HG03565 (cell line): ENCODE measurements around the gene ABHD2.

Experiments
- ATAC-seq: cut with Tn5 transposase; IDR thresholded peaks from one replicate; pipeline ENCODE4 v1.9.1; 2021; ENCODE audit warnings: mild to moderate bottlenecking, moderate library complexity; ENCODE audit not compliant: unreplicated experiment

Gene ABHD2

DNA sequence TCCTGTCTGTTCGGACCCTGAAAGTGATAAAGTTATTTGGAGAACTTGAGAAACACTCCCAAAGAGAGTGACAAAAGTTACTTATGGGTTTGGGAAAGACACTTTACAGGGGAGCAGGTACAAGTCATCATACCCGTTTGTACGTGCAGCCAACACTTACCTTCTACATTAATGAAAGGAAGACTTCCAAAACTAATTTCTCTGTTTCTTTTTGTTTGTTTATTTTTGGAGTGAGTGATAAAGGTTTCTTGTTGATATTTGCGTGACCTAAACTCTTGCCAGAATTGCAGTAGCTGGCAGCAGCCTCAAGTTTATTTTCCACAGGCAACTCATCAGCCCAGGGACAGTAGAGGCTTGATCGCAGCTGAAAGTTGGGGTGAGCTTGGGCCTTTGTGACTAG lies 8.4 kb downstream of the ABHD2 start:
- ATAC-seq, result no peak

- no peak for ATAC-seq
Measured at GRCh38 chr15:89097313-89097712, 9.1 kb downstream of the ABHD2 start.

- no peak for ATAC-seq
Measured at GRCh38 chr15:89098281-89098680, 10.0 kb downstream of the ABHD2 start.

- ATAC-seq, result no peak
Measured at GRCh38 chr15:89099968-89100367, 11.7 kb downstream of the ABHD2 start.

DNA sequence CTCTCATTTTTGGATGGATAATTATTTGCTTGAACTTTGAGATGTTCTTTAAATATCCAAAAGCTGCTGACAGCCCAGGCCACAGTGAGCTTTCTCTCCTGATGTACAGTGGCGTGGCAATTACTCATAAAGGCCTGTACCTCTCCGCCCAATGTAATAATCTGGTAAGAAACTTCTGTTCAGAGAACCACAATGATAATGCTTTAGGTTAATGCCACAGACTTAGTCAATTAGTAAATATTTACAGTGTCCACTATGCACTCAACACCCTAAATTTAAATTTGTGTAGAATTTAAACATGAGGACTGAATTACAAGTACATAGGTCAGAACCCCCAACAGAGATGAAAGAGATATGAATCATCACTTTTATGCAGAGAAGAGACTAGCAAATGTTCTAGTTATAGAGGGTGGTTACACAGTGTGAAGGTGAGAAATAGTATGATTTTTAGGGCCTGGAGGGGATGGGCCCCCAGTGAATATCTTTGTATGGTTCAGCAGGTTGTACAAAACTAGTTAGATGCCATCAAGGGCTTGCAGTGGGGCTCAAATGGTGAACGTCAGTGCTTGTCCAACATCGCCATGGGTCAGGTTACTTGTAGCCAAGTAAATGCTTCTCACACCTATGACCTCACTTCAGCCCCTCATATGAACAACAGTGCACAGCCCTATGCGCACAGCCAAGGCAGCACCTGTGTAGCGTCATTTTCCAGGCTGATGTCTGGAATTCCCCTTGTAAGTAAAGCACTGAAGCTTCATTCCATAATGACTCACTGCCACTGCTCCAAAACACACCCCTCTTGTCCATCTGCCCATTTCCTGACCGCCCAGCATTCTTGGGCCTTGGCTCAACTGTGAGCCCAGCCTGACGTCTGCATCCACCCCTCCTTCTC lies 13.3 kb downstream of the ABHD2 start:
- no peak for ATAC-seq

DNA sequence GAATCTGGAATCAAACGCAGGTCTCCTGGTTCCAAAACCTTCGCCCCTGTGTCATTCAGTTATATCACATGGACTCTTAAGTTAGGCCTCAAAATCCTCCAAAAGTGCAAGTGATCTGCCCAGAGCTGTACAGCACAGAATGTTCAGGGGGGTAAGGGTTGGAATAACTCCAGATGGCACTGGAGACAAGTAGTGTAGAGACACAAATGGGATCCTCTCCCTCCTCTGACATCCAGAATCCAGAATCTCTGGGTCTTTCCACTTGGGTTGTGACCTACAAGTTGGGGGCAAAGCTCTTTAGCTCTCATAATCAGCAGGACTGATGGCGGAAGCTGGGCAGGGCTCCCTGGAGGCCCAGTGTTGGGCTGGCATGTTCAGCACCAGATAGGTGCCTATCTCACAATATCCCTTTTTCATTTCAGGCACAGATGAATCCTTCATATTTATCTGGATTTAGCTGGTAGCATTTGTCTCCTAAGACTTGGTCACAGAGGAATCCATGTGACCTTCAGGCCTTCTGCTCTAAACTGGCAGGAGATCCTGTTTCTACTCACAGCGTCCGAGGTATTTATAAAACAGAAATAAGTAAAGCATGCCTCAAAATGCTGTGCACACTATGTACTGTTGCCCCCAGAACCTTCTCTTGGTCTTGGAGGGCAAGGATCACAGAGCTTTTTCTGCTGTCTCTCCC lies 15.4 kb downstream of the ABHD2 start:
- no peak for ATAC-seq

DNA sequence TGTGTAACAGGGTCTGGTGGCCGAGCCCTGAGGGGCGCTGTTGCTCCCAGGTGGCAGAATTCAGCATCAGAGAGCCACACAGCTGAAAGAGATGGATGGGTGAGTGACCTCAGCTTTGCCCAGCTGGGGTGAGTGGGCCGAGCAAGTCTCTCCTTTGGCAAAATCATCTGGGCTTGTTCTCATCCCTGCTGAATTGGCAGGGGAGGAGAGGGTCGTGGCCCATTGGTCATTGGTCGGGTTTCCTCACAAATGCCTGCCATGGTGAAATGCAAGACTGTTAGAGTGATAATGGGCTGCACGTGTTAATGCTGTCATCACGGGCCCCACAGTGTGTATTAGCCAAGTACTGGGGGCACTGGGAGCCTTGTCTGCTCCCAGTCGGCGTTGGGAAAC lies 15.9 kb downstream of the ABHD2 start:
- ATAC-seq, result no peak

GRCh38 chr15:89105147-89105546 lies 16.9 kb downstream of the ABHD2 start:
- ATAC-seq, result no peak

- no peak for ATAC-seq
Measured at GRCh38 chr15:89106200-89106599, 17.9 kb downstream of the ABHD2 start.

GRCh38 chr15:89107984-89108383 lies 19.7 kb downstream of the ABHD2 start:
- ATAC-seq, result no peak

- ATAC-seq, result no peak
Measured at GRCh38 chr15:89108835-89109234, 20.6 kb downstream of the ABHD2 start.

GRCh38 chr15:89109238-89109637 lies 21.0 kb downstream of the ABHD2 start:
- ATAC-seq, result no peak

- ATAC-seq, result no peak
Measured at GRCh38 chr15:89110060-89110459, 21.8 kb downstream of the ABHD2 start.

- no peak for ATAC-seq
Measured at GRCh38 chr15:89111352-89111751, 23.1 kb downstream of the ABHD2 start.

DNA sequence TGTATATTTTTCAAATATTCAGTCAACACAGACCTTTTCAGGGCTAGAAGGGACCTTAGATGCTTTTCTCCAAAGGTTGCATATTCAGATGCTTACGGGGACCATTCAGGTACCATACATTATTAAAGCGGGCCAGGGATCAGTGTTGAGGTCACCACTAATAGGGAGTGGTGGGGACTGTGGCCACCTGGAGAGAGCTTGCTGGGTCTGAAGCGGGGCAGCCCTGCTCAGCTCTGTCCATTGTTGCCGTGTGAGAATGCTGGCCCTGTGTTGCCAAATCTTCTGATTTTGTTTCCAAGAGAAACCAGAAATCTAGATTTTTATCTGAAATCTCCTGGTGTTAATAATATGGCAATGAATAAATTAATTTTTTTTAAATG lies 23.7 kb downstream of the ABHD2 start:
- ATAC-seq, result no peak

DNA sequence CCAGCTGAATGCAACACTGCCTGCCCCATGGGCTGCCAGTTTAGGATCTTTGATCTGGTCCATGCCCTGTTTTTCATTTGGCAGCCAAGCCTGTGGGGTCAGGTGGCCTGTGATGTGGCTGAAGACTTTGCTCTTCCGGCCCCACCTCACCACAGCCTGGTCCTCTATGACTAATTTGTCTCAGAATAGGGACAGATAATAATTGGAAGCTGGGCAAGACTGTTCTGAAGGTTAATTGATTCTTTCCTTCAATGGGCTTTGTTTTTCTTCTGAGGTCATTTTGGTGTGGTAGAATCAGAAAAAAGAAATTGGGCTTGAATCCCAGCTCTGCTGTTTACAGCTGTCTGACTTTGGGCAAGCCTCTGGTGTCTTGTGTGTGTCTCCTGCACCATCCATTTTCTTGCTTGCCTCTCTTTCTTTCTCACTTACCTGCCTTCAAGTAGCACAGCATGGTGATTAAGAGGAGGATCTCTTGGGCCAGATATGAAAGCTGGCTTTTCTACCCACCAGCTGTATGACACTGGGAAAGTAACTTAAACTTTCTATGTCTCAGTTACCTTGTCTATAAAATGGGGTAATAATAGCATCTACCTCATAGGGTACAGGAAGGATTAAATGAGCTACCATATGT lies 24.2 kb downstream of the ABHD2 start:
- ATAC-seq, result peak; percentile 87

DNA sequence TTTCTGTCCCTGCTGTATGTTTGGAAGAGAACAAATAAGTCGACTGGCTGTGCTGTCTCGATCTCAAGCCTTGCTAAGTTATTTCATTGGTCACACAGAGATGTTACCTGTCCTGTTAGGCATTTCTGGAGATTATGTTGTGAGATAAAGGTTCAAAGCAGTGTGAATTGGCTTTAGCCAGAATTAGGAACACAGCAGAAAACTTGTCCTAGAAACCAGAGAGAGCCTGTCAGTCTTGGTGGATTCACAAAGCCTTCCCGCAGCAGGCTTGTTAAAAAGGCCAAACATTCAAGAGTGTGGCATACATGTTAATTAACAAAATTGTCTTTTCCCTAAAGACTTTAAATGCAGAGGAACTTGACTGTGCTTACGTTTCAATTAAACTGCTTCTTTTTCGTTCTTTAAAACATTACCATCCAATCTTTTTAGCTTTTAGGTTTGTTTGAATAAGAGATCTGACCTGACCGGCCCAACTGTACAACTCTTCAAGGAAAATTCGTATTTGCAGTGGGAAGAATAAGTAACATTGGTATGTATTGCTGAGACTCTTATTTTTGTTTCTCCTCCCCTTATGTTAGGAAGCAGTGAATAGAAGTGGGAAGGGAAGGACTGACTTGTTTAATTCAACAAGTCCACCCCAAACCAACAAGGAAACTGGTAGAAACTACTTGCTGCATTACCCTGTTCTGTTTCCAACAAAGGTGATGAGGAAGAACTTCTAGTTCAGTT lies 25.2 kb downstream of the ABHD2 start:
- ATAC-seq, result no peak

GRCh38 chr15:89114990-89115389 lies 26.7 kb downstream of the ABHD2 start:
- no peak for ATAC-seq

- no peak for ATAC-seq
Measured at GRCh38 chr15:89115547-89115946, 27.3 kb downstream of the ABHD2 start.

- no peak for ATAC-seq
Measured at GRCh38 chr15:89116404-89116803, 28.1 kb downstream of the ABHD2 start.

DNA sequence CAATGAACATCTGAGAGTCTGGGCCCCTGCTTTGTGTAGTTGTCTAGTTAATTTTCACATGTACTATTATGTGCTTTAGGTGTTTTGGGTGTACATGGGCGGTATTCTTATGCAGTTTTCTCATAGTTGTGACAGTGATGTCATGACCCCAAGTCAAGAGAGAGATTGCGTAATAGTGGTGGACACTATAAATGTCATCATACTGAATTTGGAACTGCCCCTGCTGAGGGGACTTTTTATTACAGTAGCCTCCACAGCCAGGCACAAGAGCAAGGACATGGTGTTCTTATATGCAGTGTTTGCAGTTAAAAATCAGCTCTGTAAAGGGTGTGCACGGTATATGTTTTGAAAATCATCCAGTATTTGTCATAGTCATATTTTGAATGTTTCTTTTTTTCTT lies 29.5 kb downstream of the ABHD2 start:
- ATAC-seq, result no peak
